HG03457 (cell line): ENCODE data around the gene ADAMTS20.
"Not testable (repeated sequence)": the region's sequence is repeated elsewhere in the genome, so short reads cannot be mapped to it uniquely, and the experiment has no call there.

Experiments
- ATAC-seq: cut with Tn5 transposase; IDR thresholded peaks from one replicate; pipeline ENCODE4 v1.9.1; 2021; ENCODE audit warnings: moderate number of reproducible peaks; ENCODE audit not compliant: unreplicated experiment

ADAMTS20 gene

DNA sequence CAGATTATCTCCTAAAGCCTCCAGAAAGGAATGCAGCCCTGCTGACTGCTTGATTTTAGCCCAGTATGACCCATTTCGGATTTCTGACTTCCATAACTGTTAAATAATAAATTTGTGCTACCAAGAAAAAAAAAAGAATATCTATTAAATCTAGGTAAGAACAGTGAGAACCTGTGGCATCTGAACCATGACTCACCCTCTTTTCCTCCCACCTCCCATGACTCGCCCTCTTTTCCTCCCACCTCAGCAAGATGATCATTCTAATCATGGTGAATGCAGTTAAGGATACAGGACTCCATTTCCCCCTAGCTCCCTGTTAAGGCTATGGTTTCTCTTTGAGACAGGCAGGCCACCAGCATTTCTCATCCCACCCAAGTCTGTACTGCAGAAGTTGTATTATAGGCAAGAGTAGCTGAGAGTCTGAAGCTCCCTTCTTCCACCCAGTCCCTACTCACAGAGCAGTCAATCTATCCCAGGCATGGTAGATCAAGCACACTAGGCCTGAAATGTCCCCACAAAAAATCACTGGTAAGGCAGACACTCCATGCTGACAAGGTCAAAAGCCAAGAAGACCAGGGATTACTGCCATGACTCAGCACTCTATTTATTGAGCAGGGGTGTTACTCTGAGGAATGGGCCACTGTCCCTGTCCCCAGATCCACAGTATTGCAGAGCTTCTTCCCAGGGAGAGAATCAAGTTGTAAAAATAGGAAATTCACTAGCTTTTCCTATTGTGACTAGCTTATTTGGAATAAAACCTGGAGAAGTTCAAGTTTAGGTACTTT lies 188.9 kb downstream of the ADAMTS20 start:
- ATAC-seq: no peak

DNA sequence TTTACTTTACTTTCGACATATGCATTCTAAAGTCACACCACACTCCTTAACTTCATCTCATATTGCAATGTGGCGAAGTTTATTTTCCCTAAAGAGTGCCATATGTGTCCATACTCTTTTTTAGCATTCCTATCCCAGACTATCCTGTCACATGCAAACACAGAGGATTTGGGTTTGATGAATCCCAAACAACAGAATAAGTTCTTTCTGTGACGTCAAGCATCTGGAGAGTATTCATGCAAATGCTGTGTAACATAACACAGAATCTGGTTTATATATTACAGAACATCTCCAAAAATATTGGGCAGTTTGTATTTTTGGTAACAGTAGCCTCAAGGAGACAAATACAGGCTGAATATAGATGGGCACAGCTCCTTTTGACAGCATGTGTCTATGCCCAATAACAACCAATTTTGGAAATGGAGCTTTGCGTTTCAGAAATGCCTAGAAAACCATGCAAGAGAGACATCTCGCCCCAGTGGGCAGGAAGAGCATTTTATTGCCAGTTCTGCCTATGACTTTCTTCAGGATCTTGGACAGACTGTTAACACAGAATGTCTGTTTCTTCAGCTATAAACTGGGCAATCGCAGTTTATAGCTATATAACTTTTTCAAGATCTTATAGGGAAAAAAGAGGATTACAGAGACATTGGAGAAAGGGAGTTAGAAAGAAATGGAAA lies 190.8 kb downstream of the ADAMTS20 start:
- ATAC-seq: no peak

DNA sequence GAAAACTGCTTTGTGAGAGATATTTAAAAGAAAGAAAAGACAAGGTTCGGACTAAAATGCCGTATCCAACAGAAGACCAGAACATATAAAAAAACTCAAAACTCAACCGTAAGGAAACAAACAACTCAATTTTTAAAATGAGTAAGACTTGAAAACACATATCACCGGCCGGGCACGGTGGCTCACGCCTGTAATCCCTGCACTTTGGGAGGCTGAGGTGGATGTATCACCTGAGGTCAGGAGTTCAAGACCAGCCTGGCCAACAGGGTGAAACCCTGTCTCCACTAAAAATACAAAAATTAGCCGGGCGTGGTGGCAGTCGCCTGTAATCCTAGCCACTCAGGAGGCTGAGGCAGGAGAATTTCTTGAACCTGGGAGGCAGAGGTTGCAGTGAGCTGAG lies 192.0 kb downstream of the ADAMTS20 start:
- ATAC-seq: not testable (repeated sequence)

- no peak for ATAC-seq
Measured at GRCh38 chr12:43357141-43357540, 194.9 kb downstream of the ADAMTS20 start.

- no peak for ATAC-seq
Measured at GRCh38 chr12:43352001-43352400, 200.0 kb downstream of the ADAMTS20 start.

- no peak for ATAC-seq
Measured at GRCh38 chr12:43349863-43350262, 202.1 kb downstream of the ADAMTS20 start.

GRCh38 chr12:43348221-43348620 lies 203.8 kb downstream of the ADAMTS20 start:
- no peak for ATAC-seq

DNA sequence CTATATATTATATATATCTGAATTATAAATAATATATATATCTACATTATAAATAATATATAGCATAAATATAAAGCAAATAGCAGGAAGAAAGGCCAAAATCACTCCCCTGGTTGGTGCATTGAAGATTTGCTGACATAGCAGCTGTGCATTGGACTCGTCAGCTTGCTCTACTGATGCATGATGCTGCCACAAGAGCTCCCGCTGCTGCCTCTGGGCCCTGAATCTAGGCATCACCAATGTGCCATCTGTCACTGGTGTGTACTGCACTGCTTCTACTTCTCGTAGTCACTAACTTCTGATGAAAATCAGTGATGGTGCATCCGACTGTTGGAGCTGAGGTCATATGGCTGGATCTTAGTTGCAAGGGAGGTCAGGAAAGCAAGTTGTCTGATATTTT lies 205.0 kb downstream of the ADAMTS20 start:
- ATAC-seq: no peak

DNA sequence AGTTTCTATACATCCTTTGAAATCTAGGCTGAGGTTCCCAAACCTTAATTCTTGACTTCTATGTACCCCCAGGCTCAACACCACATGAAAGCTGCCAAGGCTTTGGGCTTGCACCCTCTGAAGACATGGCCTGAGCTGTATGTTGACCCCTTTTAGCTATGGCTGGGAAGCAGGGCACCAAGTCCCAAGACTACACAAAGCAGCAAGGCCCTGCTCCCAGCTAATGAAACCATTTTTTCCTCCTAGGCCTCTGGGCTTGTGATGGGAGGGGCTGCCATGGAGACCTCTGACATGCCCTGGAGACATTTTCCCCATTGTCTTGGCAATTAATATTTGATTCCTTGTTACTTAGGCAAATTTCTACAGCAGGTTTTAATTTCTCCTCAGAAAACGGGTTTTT lies 207.0 kb downstream of the ADAMTS20 start:
- no peak for ATAC-seq

GRCh38 chr12:43341785-43342313 lies 210.2 kb downstream of the ADAMTS20 start:
- not testable (repeated sequence) for ATAC-seq

GRCh38 chr12:43338848-43339526 lies 213.0 kb downstream of the ADAMTS20 start:
- peak; percentile 55 for ATAC-seq

DNA sequence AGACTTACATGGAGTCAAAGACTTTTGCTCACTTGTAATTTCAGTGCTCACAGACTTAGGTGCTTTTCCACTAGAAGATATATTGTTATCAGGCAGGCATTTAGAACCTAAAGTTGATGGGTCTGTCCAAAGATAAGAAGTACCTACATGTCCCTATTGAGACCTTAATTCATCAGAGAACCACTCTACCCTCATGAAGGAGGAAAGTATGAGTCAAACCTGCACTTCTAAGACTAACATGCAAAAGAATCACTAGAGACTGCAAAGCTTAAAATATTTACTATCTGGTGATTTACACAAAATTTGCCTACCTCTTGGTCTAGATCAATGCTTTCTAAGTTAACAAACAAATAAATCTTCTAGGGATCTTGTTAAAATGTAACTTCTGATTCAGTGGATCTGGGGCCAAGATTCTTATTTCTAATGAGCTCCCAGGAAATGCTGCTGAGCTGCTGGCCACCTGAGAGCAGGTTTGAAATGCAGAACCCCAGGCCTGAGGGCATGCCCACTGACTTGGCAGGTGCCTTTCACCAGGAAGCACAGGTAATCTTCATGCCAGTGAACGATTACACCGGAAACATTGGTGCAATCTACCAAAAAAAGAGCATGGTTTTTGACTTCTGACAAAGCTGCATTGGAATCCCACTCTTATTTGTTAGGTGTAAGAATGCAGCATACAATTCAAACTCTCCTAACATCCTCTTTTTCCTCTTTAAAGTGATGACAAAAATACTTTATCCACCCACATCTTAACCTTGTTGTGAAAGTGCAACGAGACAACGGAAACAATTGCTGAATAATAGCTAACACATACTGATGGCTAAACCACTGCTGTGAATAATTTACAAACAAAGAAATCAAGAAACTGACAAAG lies 214.2 kb downstream of the ADAMTS20 start:
- ATAC-seq: peak; percentile 60

GRCh38 chr12:43336962-43337555 lies 214.9 kb downstream of the ADAMTS20 start:
- ATAC-seq: no peak

DNA sequence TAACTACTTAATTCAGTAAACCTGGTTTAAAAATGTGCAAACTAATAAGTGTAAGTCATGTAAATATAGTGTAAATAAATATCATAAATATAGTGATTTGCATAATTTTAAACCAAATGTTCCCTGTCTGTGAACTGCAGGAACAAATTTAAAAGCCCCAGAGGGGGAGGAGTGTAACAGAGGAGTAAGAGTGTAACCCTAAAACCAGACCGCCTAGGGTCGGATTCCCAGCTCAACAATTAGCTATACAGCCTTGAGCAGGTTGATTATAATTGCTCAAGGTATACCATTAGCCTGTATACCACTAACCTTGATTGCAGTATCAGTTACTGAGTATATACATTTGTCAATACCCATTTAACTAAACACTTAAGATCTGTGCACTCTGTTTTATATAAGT lies 218.4 kb downstream of the ADAMTS20 start:
- ATAC-seq: no peak

DNA sequence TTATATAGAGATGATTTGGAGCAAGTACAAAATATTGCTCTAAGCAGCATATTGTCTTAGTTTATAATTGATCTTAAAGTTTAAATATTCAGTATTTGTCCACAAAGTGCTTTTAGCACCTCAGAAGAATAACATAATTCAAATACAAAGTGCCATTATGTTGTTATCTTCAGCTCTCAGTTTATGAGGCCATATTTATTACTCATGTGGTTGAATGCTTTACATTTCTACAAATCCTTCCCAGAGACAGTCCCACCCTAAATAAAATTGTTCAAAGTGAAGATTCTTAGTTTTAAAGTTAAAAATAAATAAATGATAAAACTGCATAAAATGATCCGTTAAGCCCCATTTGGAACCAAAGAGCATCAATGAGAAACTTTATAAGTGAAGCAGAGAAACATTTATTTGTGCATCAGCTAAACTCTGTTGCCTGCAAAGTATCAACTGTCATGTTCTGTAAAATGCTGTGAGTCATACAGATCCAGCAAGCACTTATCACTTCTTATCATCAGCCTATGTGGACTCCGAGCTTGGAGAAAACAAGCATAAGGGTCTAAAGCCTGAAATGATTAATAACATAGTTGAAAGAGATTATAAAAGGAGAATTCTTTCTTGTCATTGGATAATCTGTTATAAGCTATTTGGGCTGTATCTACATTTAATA lies 218.9 kb downstream of the ADAMTS20 start:
- no peak for ATAC-seq

DNA sequence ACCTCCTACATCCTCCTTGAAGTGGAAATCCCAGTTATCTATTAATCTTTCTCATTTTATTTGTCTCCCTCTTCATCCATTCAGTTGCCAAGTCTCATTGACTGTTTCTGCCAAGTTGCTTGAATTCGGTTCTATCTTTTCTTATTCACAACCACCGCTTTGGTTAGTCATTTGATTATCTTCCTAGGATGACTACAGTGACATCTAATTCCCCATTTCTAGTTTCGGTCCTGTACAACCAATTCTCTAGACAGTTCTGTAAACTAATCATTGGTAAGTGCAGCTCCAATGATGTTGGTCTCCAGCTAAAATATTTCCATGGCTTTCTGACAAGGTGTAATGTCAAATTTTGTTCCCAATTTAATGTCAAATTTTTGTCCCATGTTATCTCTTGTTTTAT lies 220.1 kb downstream of the ADAMTS20 start:
- no peak for ATAC-seq

DNA sequence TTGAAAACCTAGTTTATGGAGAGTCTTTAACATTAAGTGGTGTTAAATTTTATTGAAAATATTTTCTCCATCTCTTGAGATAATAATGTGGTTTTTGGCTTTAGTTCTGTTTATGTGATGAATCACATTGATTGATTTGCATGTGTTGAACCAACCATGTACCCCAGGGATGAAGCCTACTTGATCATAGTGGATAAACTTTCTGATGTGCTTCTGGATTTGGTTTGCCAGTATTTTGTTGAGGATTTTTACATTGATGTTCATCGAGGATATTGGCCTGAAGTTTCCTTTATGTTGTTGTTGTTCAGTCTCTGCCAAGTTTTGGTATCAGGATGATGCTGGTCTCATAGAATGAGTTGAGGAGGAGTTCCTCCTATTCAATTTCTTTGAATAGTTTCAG lies 222.6 kb downstream of the ADAMTS20 start:
- ATAC-seq: no peak

- ATAC-seq: no peak
Measured at GRCh38 chr12:43325786-43326185, 226.2 kb downstream of the ADAMTS20 start.

GRCh38 chr12:43320281-43320680 lies 231.7 kb downstream of the ADAMTS20 start:
- no peak for ATAC-seq

DNA sequence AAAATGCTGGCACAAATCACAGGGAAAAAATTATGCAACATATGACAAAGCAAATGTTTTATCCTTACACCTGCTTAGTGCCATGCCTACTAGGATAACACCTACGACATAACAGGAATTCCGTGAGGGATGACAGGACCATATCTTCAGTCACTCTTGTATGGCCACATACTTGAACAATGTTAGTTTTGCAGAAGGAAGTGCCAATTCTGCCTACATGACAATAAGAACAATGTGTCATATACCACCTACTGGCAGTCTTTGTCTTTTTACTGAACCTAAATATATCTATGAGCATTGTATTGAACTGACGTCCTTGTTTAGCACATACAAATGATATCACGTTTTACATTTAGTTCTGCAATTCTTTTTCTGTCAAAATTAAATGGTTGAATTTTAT lies 234.0 kb downstream of the ADAMTS20 start:
- no peak for ATAC-seq
